Keratinocyte (primary cell): Measurements from ENCODE around the gene CHST7. TPM values are rescaled to one million over a fixed set of nuclear protein-coding genes. Genes with fewer than 3 reads are reported as not detected.

Experiments
- DNase-seq: peaks from one replicate; pipeline ENCODE4 v3.0.0-alpha.2; 2011; ENCODE audit warnings: low read depth, missing footprints, low spot score
- FAIRE-seq: peaks from 2 replicates; lab custom pipeline; 2011; peaks lifted over from hg19 to GRCh38; lab: Jason Lieb, UNC
- H2AFZ ChIP-seq: 2 replicates; pipeline ENCODE4 v1.6.0; 2012; ENCODE audit warnings: low read length, control low read depth, inconsistent platforms; ENCODE audit not compliant: control insufficient read depth
- H3K27ac ChIP-seq: 2 replicates; pipeline ENCODE4 v1.5.1; 2011; ENCODE audit warnings: low read length; ENCODE audit not compliant: control insufficient read depth, insufficient read depth
- H3K27me3 ChIP-seq: 3 replicates; pipeline ENCODE4 v1.6.0; 2011; ENCODE audit warnings: low read length; ENCODE audit not compliant: control insufficient read depth, insufficient read depth; ENCODE audit errors: extremely low read depth
- H3K36me3 ChIP-seq, 2 experiments: 2 replicates in 1 of 2; 3 replicates in 1 of 2; pipeline ENCODE4 v1.5.1; 2011; ENCODE audit warnings: low read length in 2 of 2, mild to moderate bottlenecking in 1 of 2; ENCODE audit not compliant: control insufficient read depth in 2 of 2, insufficient read depth in 2 of 2; ENCODE audit errors: extremely low read depth in 1 of 2
- H3K4me1 ChIP-seq: 3 replicates; pipeline ENCODE4 v1.5.1; 2011; ENCODE audit warnings: low read length; ENCODE audit not compliant: control insufficient read depth, insufficient read depth; ENCODE audit errors: extremely low read depth
- H3K4me2 ChIP-seq: 3 replicates; pipeline ENCODE4 v1.6.0; 2011; ENCODE audit warnings: low read depth, low read length; ENCODE audit not compliant: control insufficient read depth, insufficient read depth; ENCODE audit errors: extremely low read depth
- H3K4me3 ChIP-seq, 3 experiments: fragments of 200-600 bp in 1 of 3; sonication (generic) in 1 of 3; 2 replicates in 2 of 3; 3 replicates in 1 of 3; pipeline ENCODE4 v1.5.1; 2011 to 2016; ENCODE audit warnings: low read length in 3 of 3, mild to moderate bottlenecking in 3 of 3, control low read depth in 2 of 3, inconsistent platforms in 1 of 3, low read depth in 1 of 3, mixed read lengths in 1 of 3, mixed run types in 1 of 3, moderate library complexity in 1 of 3; ENCODE audit not compliant: control insufficient read depth in 2 of 3, insufficient read depth in 2 of 3; ENCODE audit errors: extremely low read depth in 1 of 3
- H3K79me2 ChIP-seq: 2 replicates; pipeline ENCODE4 v1.6.0; 2012; ENCODE audit warnings: low read length; ENCODE audit not compliant: control insufficient read depth, insufficient read depth
- H3K9ac ChIP-seq: 3 replicates; pipeline ENCODE4 v1.6.0; 2011; ENCODE audit warnings: low read length; ENCODE audit not compliant: control insufficient read depth, insufficient read depth; ENCODE audit errors: extremely low read depth
- H3K9me1 ChIP-seq: 3 replicates; pipeline ENCODE4 v1.6.0; 2011; ENCODE audit warnings: low read length; ENCODE audit not compliant: control insufficient read depth, insufficient read depth; ENCODE audit errors: extremely low read depth
- H3K9me3 ChIP-seq: 2 replicates; pipeline ENCODE4 v1.5.1; 2012; ENCODE audit warnings: low read depth, low read length; ENCODE audit not compliant: control insufficient read depth
- H4K20me1 ChIP-seq: 3 replicates; pipeline ENCODE4 v1.6.0; 2011; ENCODE audit warnings: low read length; ENCODE audit not compliant: control insufficient read depth, insufficient read depth; ENCODE audit errors: extremely low read depth
- EZH2 ChIP-seq: IDR thresholded peaks from one replicate; pipeline ENCODE4 v1.6.1; 2012; ENCODE audit warnings: inconsistent platforms, mild to moderate bottlenecking, low read length, moderate library complexity
- dilution Hi-C: fragments of 300-500 bp; cut with MboI; formaldehyde crosslinking; loops from one replicate; pipeline ENCODE4 v1.7.0; 2020; ENCODE audit warnings: low sequenced_read_pairs; ENCODE audit not compliant: extremely low pct_ligation_motif_present
- polyA plus RNA-seq, 5 experiments: library from polyadenylated mRNA; depleted of rRNA in 3 of 5; stranded (reverse) in 3 of 5; stranded (forward) in 1 of 5; unstranded in 1 of 5; fragments of >200 nt; gene quantifications; 1 replicate in 1 of 5; 2 replicates in 3 of 5; 3 replicates in 1 of 5; pipeline versions ENCODE4 v1.2.1 to v1.2.3, GENCODE V29; 2011 to 2012; ENCODE audit warnings: missing spikeins in 2 of 5, low read depth in 1 of 5, low replicate concordance in 1 of 5
- TF ChIP-seq, protein P1 (sequence below), 3 experiments: IDR thresholded peaks in 1 of 3; conservative IDR thresholded peaks in 1 of 3; optimal IDR thresholded peaks in 1 of 3; 2 replicates in 2 of 3; 3 replicates in 1 of 3; pipeline versions ENCODE3 to v1.5.1; 2011; ENCODE audit warnings: low read length in 3 of 3, mild to moderate bottlenecking in 3 of 3, moderate library complexity in 2 of 3, control low read depth in 1 of 3, inconsistent platforms in 1 of 3; ENCODE audit not compliant: insufficient read depth in 2 of 3; ENCODE audit errors: extremely low read depth in 1 of 3

CHST7 gene
- polyA plus RNA-seq, 1 donor (not counting 4 experiments of a cell fraction or from before 2014, with no cell fraction given) = 0.39 TPM

DNA sequence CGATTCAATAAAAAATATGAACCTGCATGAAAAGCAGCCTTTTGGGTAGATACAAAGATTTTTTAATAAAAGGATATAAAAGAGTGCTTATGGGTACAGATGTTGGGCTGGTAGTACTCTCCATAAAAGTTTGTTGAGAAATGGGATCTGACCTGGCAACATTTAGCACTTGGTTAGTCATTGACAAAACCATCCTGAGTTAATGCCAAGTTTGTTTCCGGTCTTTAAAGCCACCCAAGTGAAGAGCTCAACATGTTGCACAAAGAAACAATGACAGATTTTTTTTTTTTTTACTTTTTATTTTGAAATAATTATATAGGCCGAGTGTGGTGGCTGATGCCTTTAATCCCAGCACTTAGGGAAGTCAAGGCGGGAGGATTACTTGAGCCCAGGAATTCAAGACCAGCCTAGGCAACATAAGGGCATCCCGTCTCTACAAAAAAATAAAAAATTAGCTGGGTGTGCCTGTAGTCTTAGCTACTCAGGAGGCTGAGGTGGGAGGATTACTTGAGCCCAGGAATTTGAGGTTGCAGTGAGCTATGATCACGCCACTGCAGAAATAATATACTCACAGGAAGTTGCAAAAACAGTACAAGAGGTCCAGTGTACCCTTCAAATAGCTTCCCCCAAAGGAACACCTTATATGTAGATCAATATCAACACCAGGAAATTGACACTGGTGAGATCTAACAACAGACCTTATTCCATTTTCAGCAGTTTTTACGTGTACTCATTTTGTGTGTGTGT, 16.6 kb downstream of the CHST7 start:
- FAIRE-seq (no peak), DNase-seq (no peak)
- Histone ChIP-seq H3K4me3 (no peak overlapping the region), H3K27me3 (no peaks in the 10 kb centered on the region), H3K9me1 (no peaks in the 10 kb centered on the region), H2AFZ (no peak overlapping the region), H3K36me3 (no peaks in the 10 kb centered on the region), H4K20me1 (no peaks in the 10 kb centered on the region), H3K4me2 (no peak overlapping the region), H3K9me3 (no peaks in the 10 kb centered on the region), H3K4me1 (peaks cover 17% of the 10 kb centered on the region), H3K9ac (no peak overlapping the region), H3K79me2 (no peaks in the 10 kb centered on the region), H3K27ac (no peak overlapping the region)
- dilution Hi-C loops = no loop called here
- TF ChIP-seq, protein P1, sequence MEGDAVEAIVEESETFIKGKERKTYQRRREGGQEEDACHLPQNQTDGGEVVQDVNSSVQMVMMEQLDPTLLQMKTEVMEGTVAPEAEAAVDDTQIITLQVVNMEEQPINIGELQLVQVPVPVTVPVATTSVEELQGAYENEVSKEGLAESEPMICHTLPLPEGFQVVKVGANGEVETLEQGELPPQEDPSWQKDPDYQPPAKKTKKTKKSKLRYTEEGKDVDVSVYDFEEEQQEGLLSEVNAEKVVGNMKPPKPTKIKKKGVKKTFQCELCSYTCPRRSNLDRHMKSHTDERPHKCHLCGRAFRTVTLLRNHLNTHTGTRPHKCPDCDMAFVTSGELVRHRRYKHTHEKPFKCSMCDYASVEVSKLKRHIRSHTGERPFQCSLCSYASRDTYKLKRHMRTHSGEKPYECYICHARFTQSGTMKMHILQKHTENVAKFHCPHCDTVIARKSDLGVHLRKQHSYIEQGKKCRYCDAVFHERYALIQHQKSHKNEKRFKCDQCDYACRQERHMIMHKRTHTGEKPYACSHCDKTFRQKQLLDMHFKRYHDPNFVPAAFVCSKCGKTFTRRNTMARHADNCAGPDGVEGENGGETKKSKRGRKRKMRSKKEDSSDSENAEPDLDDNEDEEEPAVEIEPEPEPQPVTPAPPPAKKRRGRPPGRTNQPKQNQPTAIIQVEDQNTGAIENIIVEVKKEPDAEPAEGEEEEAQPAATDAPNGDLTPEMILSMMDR (optimal IDR thresholded peaks at IDR 0.05 in 1 of 3, IDR thresholded peaks at IDR 0.05 in 1 of 3, conservative IDR thresholded peaks at IDR 0.05 in 1 of 3; ENCODE audit: extremely low read depth in 1 of 3, insufficient read depth in 2 of 3, low read length in 3 of 3) = no peak
- TF ChIP-seq EZH2 = no peak

- no peak for TF ChIP-seq EZH2
- TF ChIP-seq, protein P1 (optimal IDR thresholded peaks at IDR 0.05 in 1 of 3, IDR thresholded peaks at IDR 0.05 in 1 of 3, conservative IDR thresholded peaks at IDR 0.05 in 1 of 3; ENCODE audit: extremely low read depth in 1 of 3, insufficient read depth in 2 of 3, low read length in 3 of 3) = no peak
- dilution Hi-C loops = no loop called here
- H3K9ac ChIP-seq = no peak overlapping the region
- no peak overlapping the region for H3K4me3 ChIP-seq
- no peak overlapping the region for H2AFZ ChIP-seq
- FAIRE-seq (no peak), DNase-seq (no peak)
- no peaks in the 10 kb centered on the region for H3K36me3 ChIP-seq
- no peaks in the 10 kb centered on the region for H4K20me1 ChIP-seq
- H3K4me1 ChIP-seq = no peaks in the 10 kb centered on the region
- no peaks in the 10 kb centered on the region for H3K79me2 ChIP-seq
- no peak overlapping the region for H3K27ac ChIP-seq
- no peaks in the 10 kb centered on the region for H3K27me3 ChIP-seq
- H3K9me1 ChIP-seq = no peaks in the 10 kb centered on the region
- no peak overlapping the region for H3K4me2 ChIP-seq
- no peaks in the 10 kb centered on the region for H3K9me3 ChIP-seq
Observed at GRCh38 chrX:46595084-46595483, 21.5 kb downstream of the CHST7 start.
